WTC11 (cell line): ENCODE data around the gene FBXO4. TPM values are rescaled to one million over a fixed set of nuclear protein-coding genes. Genes with fewer than 3 reads are reported as not detected.

Experiments
- ATAC-seq: fragments of 200-7000 bp; cut with Tn5 transposase; 2 replicates; pipeline ENCODE4 v1.10.0; 2021; ENCODE audit warnings: mild to moderate bottlenecking, moderate library complexity
- CTCF ChIA-PET: fragments of 300-600 bp; sonication (Branson Sonifier 250); formaldehyde crosslinking; loops from one replicate; lab custom pipeline; 2021; ENCODE audit warnings: antibody characterized with exemption; lab: Charles Lee
- POLR2A ChIA-PET: fragments of 350-600 bp; sonication (Branson Sonifier 250); formaldehyde crosslinking; loops from one replicate; lab custom pipeline; 2021; ENCODE audit warnings: antibody characterized with exemption; lab: Charles Lee
- DNase-seq: peaks from one replicate; pipeline ENCODE4 v3.0.0; 2021; ENCODE audit warnings: low spot score
- H3K27ac Mint-ChIP-seq: 2 replicates; pipeline ENCODE4 v1.8.0; 2021; ENCODE audit warnings: mixed read lengths
- H3K27me3 Mint-ChIP-seq: 2 replicates; pipeline ENCODE4 v1.8.0; 2021; ENCODE audit warnings: low read depth, mild to moderate bottlenecking, moderate library complexity, mixed read lengths
- H3K36me3 Mint-ChIP-seq: 2 replicates; pipeline ENCODE4 v1.8.0; 2021; ENCODE audit warnings: mixed read lengths
- H3K4me1 Mint-ChIP-seq: 2 replicates; pipeline ENCODE4 v1.8.0; 2022; ENCODE audit warnings: mixed read lengths
- H3K4me3 Mint-ChIP-seq: 2 replicates; pipeline ENCODE4 v1.8.0; 2021; ENCODE audit warnings: mild to moderate bottlenecking, moderate library complexity, mixed read lengths
- H3K9me3 Mint-ChIP-seq: 2 replicates; pipeline ENCODE4 v1.8.0; 2021; ENCODE audit warnings: mixed read lengths
- E2F1 ChIP-seq: sonication (generic); formaldehyde crosslinking; IDR thresholded peaks from 2 replicates; pipeline ENCODE4 v1.8.0; 2022; ENCODE audit warnings: mild to moderate bottlenecking, missing genetic modification reagents
- E2F4 ChIP-seq: sonication (generic); formaldehyde crosslinking; IDR thresholded peaks from 2 replicates; pipeline ENCODE4 v1.8.1; 2022; ENCODE audit warnings: low read depth, mild to moderate bottlenecking, moderate library complexity, missing genetic modification reagents, borderline replicate concordance
- FOXK1 ChIP-seq: sonication (generic); formaldehyde crosslinking; IDR thresholded peaks from 2 replicates; pipeline ENCODE4 v1.8.0; 2022; ENCODE audit warnings: mild to moderate bottlenecking, moderate library complexity, missing genetic modification reagents
- NR1H2 ChIP-seq: sonication (generic); formaldehyde crosslinking; IDR thresholded peaks from 2 replicates; pipeline ENCODE4 v1.9.0; 2021; ENCODE audit warnings: mild to moderate bottlenecking, moderate library complexity, missing genetic modification reagents
- NR2C2 ChIP-seq: sonication (generic); formaldehyde crosslinking; IDR thresholded peaks from 2 replicates; pipeline ENCODE4 v1.8.0; 2022; ENCODE audit warnings: mild to moderate bottlenecking, missing genetic modification reagents
- PRRX2 ChIP-seq: fragments of 250-450 bp; sonication (Bioruptor Pico); IDR thresholded peaks from 2 replicates; pipeline ENCODE4 v1.8.0; 2021; ENCODE audit warnings: mild to moderate bottlenecking
- SMAD3 ChIP-seq: sonication (generic); formaldehyde crosslinking; IDR thresholded peaks from 2 replicates; pipeline ENCODE4 v1.8.0; 2022; ENCODE audit warnings: missing genetic modification reagents, mild to moderate bottlenecking, borderline replicate concordance
- TEAD4 ChIP-seq: sonication (generic); formaldehyde crosslinking; IDR thresholded peaks from 2 replicates; pipeline ENCODE4 v1.8.0; 2022; ENCODE audit warnings: mild to moderate bottlenecking, missing genetic modification reagents
- ZNF281 ChIP-seq: sonication (generic); formaldehyde crosslinking; IDR thresholded peaks from 2 replicates; pipeline ENCODE4 v1.8.0; 2023; ENCODE audit warnings: mild to moderate bottlenecking, missing genetic modification reagents
- ZNF425 ChIP-seq: fragments of 250-450 bp; sonication (Bioruptor Pico); conservative IDR thresholded peaks from 2 replicates; pipeline ENCODE4 v1.9.0; 2021; ENCODE audit warnings: mild to moderate bottlenecking
- ZNF532 ChIP-seq: fragments of 250-450 bp; sonication (Bioruptor Pico); IDR thresholded peaks from 2 replicates; pipeline ENCODE4 v1.9.0; 2021; ENCODE audit warnings: mild to moderate bottlenecking, borderline replicate concordance
- total RNA-seq: library from RNA; stranded (reverse); gene quantifications from 3 replicates; pipeline ENCODE4 v1.2.3, GENCODE V29; 2021

FBXO4 gene
- total RNA-seq, 1 experiment from 2014 or later, result 0.72 TPM

- H3K4me3 Mint-ChIP-seq, result no peak overlapping the region
- H3K27ac Mint-ChIP-seq, result no peak overlapping the region
- DNase-seq (no peak), ATAC-seq (no peak)
- POLR2A ChIA-PET, result no interaction called here
- H3K4me1 Mint-ChIP-seq, result no peaks in the 10 kb centered on the region
- TF ChIP-seq SMAD3 (CRISPR knock-in tag), result no peak
- TF ChIP-seq ZNF425 (CRISPR knock-in tag), result no peak
- TF ChIP-seq NR2C2 (CRISPR knock-in tag), result no peak
- no peak for TF ChIP-seq PRRX2
- TF ChIP-seq ZNF532 (CRISPR knock-in tag), result no peak
- no peaks in the 10 kb centered on the region for H3K36me3 Mint-ChIP-seq
- H3K27me3 Mint-ChIP-seq, result no peaks in the 10 kb centered on the region; the same call in none of the 2 replicates
- CTCF ChIA-PET, result interaction anchor here (0.8 to 1.5 kb wide), 2 partner anchors 10 to 79 kb away, joined by 3 to 6 read pairs; no protein-coding TSS in a partner anchor
- peaks cover 15% of the 10 kb centered on the region for H3K9me3 Mint-ChIP-seq
Observed at GRCh38 chr5:41978676-41979075, 53.6 kb downstream of the FBXO4 start.

- H3K4me1 Mint-ChIP-seq, result no peaks in the 10 kb centered on the region
- H3K4me3 Mint-ChIP-seq, result no peak overlapping the region
- no peak for ATAC-seq
- ChIA-PET CTCF (no interaction called here), POLR2A (no interaction called here)
- H3K27me3 Mint-ChIP-seq, result no peaks in the 10 kb centered on the region; the same call in none of the 2 replicates
- no peak overlapping the region for H3K27ac Mint-ChIP-seq
- no peak for TF ChIP-seq FOXK1
- TF ChIP-seq E2F1 (CRISPR knock-in tag), result no peak
- TF ChIP-seq NR1H2 (CRISPR knock-in tag), result no peak
- no peak for TF ChIP-seq ZNF281 (CRISPR knock-in tag)
- TF ChIP-seq E2F4, result no peak
- TF ChIP-seq TEAD4, result no peak
- no peaks in the 10 kb centered on the region for H3K36me3 Mint-ChIP-seq
- DNase-seq, result no peak
- H3K9me3 Mint-ChIP-seq, result peaks cover 15% of the 10 kb centered on the region
Observed at GRCh38 chr5:41980396-41980795, 55.3 kb downstream of the FBXO4 start.
